Measurements from ENCODE around the gene ARHGAP18. TPM values are rescaled to one million over a fixed set of nuclear protein-coding genes. Genes with fewer than 3 reads are reported as not detected.
A peak's percentile ranks its signal among the peaks of the same experiment; 100 is the strongest.

ARHGAP18 gene
- total RNA-seq, 1 donor from 2014 or later: 60.8 TPM

GRCh38 chr6:129661536-129662405 is 48.2 kb downstream of the ARHGAP18 start:
- no peak for TF ChIP-seq CTCF (IDR thresholded peaks at IDR 0.05)
- no peak overlapping the region for H3K4me3 ChIP-seq
- H3K27ac ChIP-seq: no peak overlapping the region
- no peaks in the 10 kb centered on the region for H3K4me1 ChIP-seq
- no peaks in the 10 kb centered on the region for H3K27me3 ChIP-seq
- no peak for ATAC-seq
- no peaks in the 10 kb centered on the region for H3K9me3 ChIP-seq
- DNase-seq: no peak
- intact Hi-C loops (cut with DNase I): no loop called here
- H3K36me3 ChIP-seq: no peaks in the 10 kb centered on the region

- H3K9me3 ChIP-seq: no peaks in the 10 kb centered on the region
- intact Hi-C loops (cut with DNase I): no loop called here
- TF ChIP-seq CTCF (IDR thresholded peaks at IDR 0.05): no peak
- H3K36me3 ChIP-seq: no peaks in the 10 kb centered on the region
- H3K27me3 ChIP-seq: no peaks in the 10 kb centered on the region
- H3K4me3 ChIP-seq: peak overlapping the region; percentile 8
- no peak overlapping the region for H3K27ac ChIP-seq
- ATAC-seq (no peak), DNase-seq (no peak)
- no peaks in the 10 kb centered on the region for H3K4me1 ChIP-seq
Observed at GRCh38 chr6:129660346-129660676, 49.7 kb downstream of the ARHGAP18 start.

DNA sequence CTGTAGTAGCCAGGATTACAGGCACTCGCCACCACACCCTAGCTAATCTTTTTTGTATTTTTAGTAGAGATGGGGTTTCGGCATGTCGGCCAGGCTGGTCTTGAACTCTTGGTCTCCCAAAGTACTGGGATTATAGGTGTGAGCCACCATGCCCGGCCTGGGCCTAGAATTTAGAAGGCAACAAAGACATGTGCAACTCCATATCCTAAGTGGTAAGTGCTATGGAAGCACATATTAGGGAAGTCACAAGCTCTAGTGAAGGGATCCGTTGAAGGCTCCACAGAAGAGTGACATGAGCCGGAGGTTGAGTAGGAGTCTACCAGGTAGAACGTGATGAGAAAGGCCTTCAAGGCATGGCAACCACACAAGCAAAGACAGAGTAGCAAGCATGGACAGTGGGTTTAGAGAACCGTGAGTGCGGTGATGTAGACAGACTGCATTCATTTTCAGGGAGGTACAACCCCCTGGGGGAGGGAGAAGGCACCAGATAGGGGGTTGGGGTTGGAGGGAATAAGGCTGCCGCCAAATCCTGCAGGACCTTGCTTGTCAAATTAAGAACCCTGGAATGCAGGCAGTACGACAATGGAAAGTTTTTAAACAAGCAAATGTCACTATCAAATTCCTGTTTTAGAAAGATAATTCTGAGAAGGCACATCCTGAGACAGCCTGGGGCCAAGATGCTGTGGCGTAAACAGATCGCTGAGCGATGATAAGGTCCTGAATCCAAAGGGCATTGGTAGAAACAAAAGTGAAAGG is 50.2 kb downstream of the ARHGAP18 start:
- TF ChIP-seq CTCF (IDR thresholded peaks at IDR 0.05): no peak
- Histone ChIP-seq H3K27ac (no peak overlapping the region), H3K36me3 (no peaks in the 10 kb centered on the region), H3K4me3 (peak overlapping the region; percentile 8), H3K9me3 (no peaks in the 10 kb centered on the region), H3K27me3 (no peaks in the 10 kb centered on the region), H3K4me1 (no peaks in the 10 kb centered on the region)
- intact Hi-C loops (cut with DNase I): no loop called here
- DNase-seq: no peak
- ATAC-seq: peak; percentile 49

DNA sequence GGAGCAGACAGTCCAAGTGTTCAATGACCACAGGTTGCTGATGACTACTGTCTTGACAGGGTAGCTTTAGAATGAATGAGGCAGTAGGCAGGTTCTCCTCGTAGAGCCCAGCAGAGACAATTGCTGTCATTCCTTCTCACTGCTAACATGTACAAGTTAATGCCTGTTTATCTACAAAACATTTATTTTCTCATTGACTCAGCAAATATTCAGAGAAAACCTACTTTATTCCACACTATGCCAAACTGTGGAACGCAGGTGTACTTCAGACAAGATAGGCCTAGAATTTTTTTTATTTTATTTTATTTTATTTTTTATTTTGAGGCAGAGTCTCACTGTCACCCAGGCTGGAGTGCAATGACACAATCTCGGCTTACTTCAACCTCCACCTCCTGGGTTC is 50.8 kb downstream of the ARHGAP18 start:
- intact Hi-C loops (cut with DNase I): no loop called here
- no peak for DNase-seq
- TF ChIP-seq CTCF (IDR thresholded peaks at IDR 0.05): no peak
- no peak overlapping the region for H3K4me3 ChIP-seq
- H3K27ac ChIP-seq: no peak overlapping the region
- H3K27me3 ChIP-seq: no peaks in the 10 kb centered on the region
- no peaks in the 10 kb centered on the region for H3K9me3 ChIP-seq
- no peak for ATAC-seq
- H3K4me1 ChIP-seq: no peaks in the 10 kb centered on the region
- H3K36me3 ChIP-seq: no peaks in the 10 kb centered on the region

GRCh38 chr6:129657483-129657882 is 52.5 kb downstream of the ARHGAP18 start:
- H3K27ac ChIP-seq: no peak overlapping the region
- TF ChIP-seq CTCF (IDR thresholded peaks at IDR 0.05): no peak
- intact Hi-C loops (cut with DNase I): no loop called here
- peak; percentile 53 for ATAC-seq
- H3K4me3 ChIP-seq: no peak overlapping the region
- no peaks in the 10 kb centered on the region for H3K27me3 ChIP-seq
- DNase-seq: no peak
- H3K9me3 ChIP-seq: no peaks in the 10 kb centered on the region
- no peaks in the 10 kb centered on the region for H3K4me1 ChIP-seq
- H3K36me3 ChIP-seq: no peaks in the 10 kb centered on the region
